SU-DHL-6 (cell line): Measurements from ENCODE around the gene PSTPIP1.

Source experiments
- H2AFZ ChIP-seq: fragments of 200-600 bp; sonication (generic); 2 replicates; pipeline ENCODE4 v1.6.1; 2014; ENCODE audit warnings: low read depth, mild to moderate bottlenecking, moderate library complexity, mixed read lengths, antibody characterized with exemption, low read length; ENCODE audit not compliant: severe bottlenecking
- H3F3A ChIP-seq: fragments of 200-600 bp; shearing (Covaris generic); 2 replicates; pipeline ENCODE4 v1.6.0; 2016; ENCODE audit warnings: antibody characterized with exemption, mild to moderate bottlenecking; ENCODE audit not compliant: insufficient read depth
- H3K27ac ChIP-seq: fragments of 200-600 bp; sonication (generic); 2 replicates; pipeline ENCODE4 v1.5.1; 2016; ENCODE audit warnings: low read depth, mild to moderate bottlenecking, low read length, moderate library complexity, mixed read lengths
- H3K27me3 ChIP-seq: fragments of 200-600 bp; sonication (generic), shearing (Covaris generic); 2 replicates; pipeline ENCODE4 v1.6.0; 2014; ENCODE audit warnings: mild to moderate bottlenecking, low read length
- H3K36me3 ChIP-seq: fragments of 200-600 bp; sonication (generic); 2 replicates; pipeline ENCODE4 v1.6.1; 2014; ENCODE audit warnings: mild to moderate bottlenecking, low read length, mixed read lengths
- H3K4me2 ChIP-seq: fragments of 300-600, 200-600 bp; shearing (Covaris generic), sonication (generic); 2 replicates; pipeline ENCODE4 v1.6.0; 2014; ENCODE audit warnings: low read length, low read depth, mild to moderate bottlenecking; ENCODE audit not compliant: poor library complexity, severe bottlenecking
- H3K4me3 ChIP-seq: fragments of 200-600 bp; sonication (generic); 2 replicates; pipeline ENCODE4 v1.5.1; 2014; ENCODE audit warnings: antibody characterized with exemption, low read length, mild to moderate bottlenecking, mixed read lengths; ENCODE audit not compliant: insufficient read depth, poor library complexity, severe bottlenecking
- H3K79me2 ChIP-seq: fragments of 200-600 bp; sonication (generic); 2 replicates; pipeline ENCODE4 v1.6.1; 2014; ENCODE audit warnings: mild to moderate bottlenecking, low read length, moderate library complexity; ENCODE audit not compliant: insufficient read depth
- H3K9ac ChIP-seq: fragments of 200-600 bp; sonication (generic); 2 replicates; pipeline ENCODE4 v1.7.0; 2014; ENCODE audit warnings: mild to moderate bottlenecking, low read length
- H3K9me2 ChIP-seq: fragments of 200-600 bp; sonication (generic); replicated peaks from 2 replicates; pipeline ENCODE4 v1.6.1; 2014; ENCODE audit warnings: low read length; ENCODE audit not compliant: insufficient read depth
- H3K9me3 ChIP-seq: fragments of 200-600 bp; sonication (generic); 2 replicates; pipeline ENCODE4 v1.6.1; 2014; ENCODE audit warnings: low read length, mixed read lengths; ENCODE audit not compliant: insufficient read depth
- H4K20me1 ChIP-seq: fragments of 200-600 bp; sonication (generic); 2 replicates; pipeline ENCODE4 v1.6.1; 2014; ENCODE audit warnings: low read depth, mild to moderate bottlenecking, antibody characterized with exemption, low read length, moderate library complexity, mixed read lengths
- CTCF ChIP-seq: fragments of 200-600 bp; sonication (generic); IDR thresholded peaks from one replicate; pipeline ENCODE4 v1.5.1; 2017; ENCODE audit warnings: antibody characterized with exemption, mild to moderate bottlenecking, low read length, moderate library complexity; ENCODE audit not compliant: insufficient read depth, poor library complexity, severe bottlenecking
- EZH2phosphoT487 ChIP-seq: fragments of 200-600 bp; sonication (generic), shearing (Covaris generic); conservative IDR thresholded peaks from 2 replicates; pipeline ENCODE4 v1.6.1; 2018; ENCODE audit warnings: mild to moderate bottlenecking, antibody characterized with exemption, low read length, moderate library complexity, mixed read lengths

PSTPIP1 gene

DNA sequence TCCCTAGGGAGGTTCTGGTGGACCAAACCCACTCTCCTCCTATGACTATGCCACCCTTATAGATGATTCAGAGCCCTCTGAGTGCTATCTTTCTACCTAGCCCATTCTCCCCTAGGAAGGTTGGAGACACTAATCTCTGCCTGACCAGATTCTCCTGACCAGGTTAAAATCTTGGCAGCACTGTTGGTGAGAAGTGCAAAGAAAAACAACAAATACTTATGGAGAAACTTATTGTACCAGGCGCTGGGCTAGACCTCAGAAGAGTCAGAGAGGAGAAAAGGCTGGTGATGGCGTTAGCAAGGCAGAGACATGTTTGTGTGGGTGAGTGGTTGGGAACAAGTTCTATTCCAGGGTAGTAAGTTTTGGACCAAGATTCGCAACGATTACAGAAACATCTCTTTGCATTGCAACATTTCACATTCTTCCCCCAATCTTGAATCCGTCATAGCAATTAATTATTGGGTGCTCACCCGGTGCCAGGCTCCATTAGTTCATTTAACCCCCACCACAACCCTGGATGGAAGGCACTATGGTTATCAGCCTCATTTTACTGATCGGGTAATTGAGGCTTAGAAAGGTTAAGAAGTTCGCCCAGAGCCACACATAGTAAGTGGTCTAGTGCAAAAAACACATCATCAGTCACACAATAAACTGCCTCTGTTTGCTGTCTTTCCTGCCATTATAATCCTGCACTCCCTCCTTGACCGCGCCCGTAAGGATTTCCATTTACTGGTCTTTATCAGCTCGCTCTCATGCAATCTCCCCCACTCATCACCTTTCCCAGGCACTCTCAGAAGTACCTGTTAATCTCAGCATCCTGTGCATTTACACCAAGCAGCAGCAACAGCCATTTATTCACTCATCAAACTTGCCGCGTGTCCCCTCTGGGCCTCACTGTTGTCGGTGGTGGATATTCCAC lies 76.6 kb downstream of the PSTPIP1 start:
- Histone ChIP-seq H3K9me2 (no peaks in the 10 kb centered on the region), H3K4me2 (peak overlapping the region; percentile 78), H4K20me1 (peaks cover 5% of the 10 kb centered on the region; the same call in 1 of the 2 replicates), H3F3A (0 out of 2 replicates have a peak, but pooled peaks cover 4% of the 10 kb centered on the region), H3K9ac (peak overlapping the region; percentile 67), H2AFZ (peak overlapping the region; percentile 84), H3K79me2 (no peaks in the 10 kb centered on the region; the same call in 1 of the 2 replicates), H3K36me3 (no peaks in the 10 kb centered on the region), H3K4me3 (no peak overlapping the region), H3K9me3 (no peaks in the 10 kb centered on the region), H3K27me3 (no peaks in the 10 kb centered on the region), H3K27ac (no peak overlapping the region)
- TF ChIP-seq CTCF = no peak
- no peak for TF ChIP-seq EZH2phosphoT487

GRCh38 chr15:77074350-77074749 lies 79.4 kb downstream of the PSTPIP1 start:
- TF ChIP-seq EZH2phosphoT487 (no peak), CTCF (no peak)
- H3K4me2 ChIP-seq = no peak overlapping the region
- H3K9ac ChIP-seq = no peak overlapping the region
- no peaks in the 10 kb centered on the region for H4K20me1 ChIP-seq
- H3K9me2 ChIP-seq = no peaks in the 10 kb centered on the region
- no peaks in the 10 kb centered on the region for H3F3A ChIP-seq
- H3K79me2 ChIP-seq = no peaks in the 10 kb centered on the region
- no peak overlapping the region for H3K27ac ChIP-seq
- H3K9me3 ChIP-seq = no peaks in the 10 kb centered on the region
- H3K36me3 ChIP-seq = no peaks in the 10 kb centered on the region
- no peak overlapping the region for H3K4me3 ChIP-seq
- no peak overlapping the region for H2AFZ ChIP-seq
- no peaks in the 10 kb centered on the region for H3K27me3 ChIP-seq

- H3K9me3 ChIP-seq = no peaks in the 10 kb centered on the region
- H2AFZ ChIP-seq = no peak overlapping the region
- no peak overlapping the region for H3K4me2 ChIP-seq
- no peaks in the 10 kb centered on the region for H3F3A ChIP-seq
- H3K27me3 ChIP-seq = no peaks in the 10 kb centered on the region
- no peak overlapping the region for H3K27ac ChIP-seq
- no peaks in the 10 kb centered on the region for H3K79me2 ChIP-seq
- H4K20me1 ChIP-seq = no peaks in the 10 kb centered on the region
- no peak for TF ChIP-seq EZH2phosphoT487
- TF ChIP-seq CTCF = no peak
- H3K4me3 ChIP-seq = no peak overlapping the region
- H3K36me3 ChIP-seq = no peaks in the 10 kb centered on the region
- H3K9me2 ChIP-seq = no peaks in the 10 kb centered on the region
- H3K9ac ChIP-seq = no peak overlapping the region
Measured at GRCh38 chr15:77075528-77075927, 80.6 kb downstream of the PSTPIP1 start.
